HepG2 (cell line): ENCODE measurements around the gene DBNDD1. TPM values are rescaled to one million over a fixed set of nuclear protein-coding genes. Genes with fewer than 3 reads are reported as not detected.

Experiments used
- DR1 ChIP-seq: sonication (generic); formaldehyde crosslinking; IDR thresholded peaks from 2 replicates; pipeline ENCODE4 v1.8.0; 2021; ENCODE audit warnings: mild to moderate bottlenecking, missing genetic modification reagents, inconsistent platforms
- GTF2F1 ChIP-seq: fragments of 150-350 bp; IDR thresholded peaks from 2 replicates; pipeline ENCODE4 v1.6.1; 2014; ENCODE audit warnings: low read length
- SNAPC4 ChIP-seq: sonication (generic); formaldehyde crosslinking; IDR thresholded peaks from 2 replicates; pipeline ENCODE4 v1.4.0; 2020; ENCODE audit warnings: mild to moderate bottlenecking, missing genetic modification reagents
- TAF15 ChIP-seq: fragments of 200-400 bp; formaldehyde crosslinking; IDR thresholded peaks from one replicate; pipeline ENCODE4 v1.6.1; 2018; ENCODE audit warnings: mild to moderate bottlenecking, low read depth, low read length; ENCODE audit not compliant: poor library complexity, severe bottlenecking
- ZBTB38 ChIP-seq: sonication (generic); formaldehyde crosslinking; IDR thresholded peaks from 2 replicates; pipeline ENCODE4 v1.5.1; 2020; ENCODE audit warnings: mild to moderate bottlenecking, missing genetic modification reagents
- ZFP82 ChIP-seq: sonication (generic); formaldehyde crosslinking; IDR thresholded peaks from 2 replicates; pipeline ENCODE4 v1.5.1; 2020; ENCODE audit warnings: mild to moderate bottlenecking, missing genetic modification reagents, borderline replicate concordance
- ZIK1 ChIP-seq: sonication (generic); formaldehyde crosslinking; IDR thresholded peaks from 2 replicates; pipeline ENCODE4 v1.5.0; 2020; ENCODE audit warnings: mild to moderate bottlenecking, low read depth, missing genetic modification reagents, borderline replicate concordance
- ZNF569 ChIP-seq: sonication (generic); formaldehyde crosslinking; IDR thresholded peaks from 2 replicates; pipeline ENCODE4 v1.5.0; 2020; ENCODE audit warnings: mild to moderate bottlenecking, missing genetic modification reagents, moderate library complexity, borderline replicate concordance
- ZNF605 ChIP-seq: sonication (generic); formaldehyde crosslinking; IDR thresholded peaks from 2 replicates; pipeline ENCODE4 v1.8.0; 2022; ENCODE audit warnings: mild to moderate bottlenecking, missing genetic modification reagents
- ZSCAN31 ChIP-seq: sonication (generic); formaldehyde crosslinking; IDR thresholded peaks from 2 replicates; pipeline ENCODE4 v1.5.0; 2020; ENCODE audit warnings: low read depth, mild to moderate bottlenecking, missing genetic modification reagents
- polyA plus RNA-seq, 8 experiments: library from polyadenylated mRNA; depleted of rRNA in 3 of 8; stranded (reverse) in 7 of 8; unstranded in 1 of 8; fragments of >200 nt; fragmentation: Illumina TruSeq in 4 of 8; extraction: Trizol in 4 of 8; gene quantifications; 2 replicates each; pipeline versions ENCODE4 v1.2.1 to v1.2.3, GENCODE V29; 2011 to 2016; ENCODE audit warnings: low read depth in 4 of 8, missing spikeins in 1 of 8, mixed read lengths in 1 of 8; ENCODE audit not compliant: insufficient read depth in 1 of 8
- total RNA-seq, 5 experiments: library from RNA; depleted of rRNA; stranded (reverse); fragments of >200 nt; fragmentation: Illumina TruSeq; extraction: Trizol; gene quantifications; 2 replicates each; pipeline ENCODE4 v1.2.3, GENCODE V29; 2016; ENCODE audit warnings: low read depth in 1 of 5
- TF ChIP-seq, protein P1 (sequence below): sonication (generic); formaldehyde crosslinking; conservative IDR thresholded peaks from 2 replicates; pipeline ENCODE4 v1.5.0; 2020; ENCODE audit warnings: missing genetic modification reagents
- TF ChIP-seq, protein P2 (sequence below): sonication (generic); formaldehyde crosslinking; conservative IDR thresholded peaks from 2 replicates; pipeline ENCODE4 v1.4.0; 2020; ENCODE audit warnings: missing genetic modification reagents
- TF ChIP-seq, protein P3 (sequence below): sonication (generic); formaldehyde crosslinking; IDR thresholded peaks from 2 replicates; pipeline ENCODE4 v1.4.0; 2020; ENCODE audit warnings: missing genetic modification reagents
- TF ChIP-seq, protein P4 (sequence below): sonication (generic); formaldehyde crosslinking; IDR thresholded peaks from 2 replicates; pipeline ENCODE4 v1.5.1; 2020; ENCODE audit warnings: mild to moderate bottlenecking, missing genetic modification reagents, moderate library complexity
- TF ChIP-seq, protein P5 (sequence below): IDR thresholded peaks from 2 replicates; pipeline ENCODE4 v1.6.1; 2016; ENCODE audit warnings: missing biosample characterization, missing genetic modification reagents, low read depth

Gene DBNDD1
- total and polyA plus RNA-seq, 2 of the 13 experiments (the other 11 are each of a cell fraction or from before 2014, with no cell fraction given) = 17.0 to 40.4 TPM

DNA sequence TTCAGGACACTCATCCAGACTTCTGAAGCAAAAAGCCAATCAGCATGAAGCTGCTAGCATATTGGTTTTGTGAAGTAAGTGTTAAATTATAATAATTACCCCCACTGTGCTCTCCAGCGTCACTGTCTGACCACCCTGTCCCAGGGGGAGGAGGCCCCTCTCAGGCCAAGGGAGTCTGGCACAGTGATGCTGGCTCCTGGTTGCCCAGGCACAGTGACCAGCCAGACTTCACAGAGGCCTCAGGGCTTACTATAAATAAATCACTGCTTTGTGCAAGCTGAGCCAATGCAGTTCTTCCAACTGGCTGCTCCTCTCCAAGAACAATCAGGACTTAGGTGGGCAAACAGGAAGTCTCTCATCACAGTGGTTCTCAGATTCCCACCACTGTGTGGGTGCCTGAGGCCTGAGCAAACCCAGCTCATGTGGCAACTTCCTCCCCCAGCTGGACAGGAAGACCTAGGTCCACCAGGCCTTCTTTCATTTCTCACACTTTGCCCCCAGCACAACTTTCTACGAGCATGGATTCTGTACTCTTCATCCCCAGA lies 1.7 kb upstream of the DBNDD1 start (continued):
- TF ChIP-seq, protein P1, sequence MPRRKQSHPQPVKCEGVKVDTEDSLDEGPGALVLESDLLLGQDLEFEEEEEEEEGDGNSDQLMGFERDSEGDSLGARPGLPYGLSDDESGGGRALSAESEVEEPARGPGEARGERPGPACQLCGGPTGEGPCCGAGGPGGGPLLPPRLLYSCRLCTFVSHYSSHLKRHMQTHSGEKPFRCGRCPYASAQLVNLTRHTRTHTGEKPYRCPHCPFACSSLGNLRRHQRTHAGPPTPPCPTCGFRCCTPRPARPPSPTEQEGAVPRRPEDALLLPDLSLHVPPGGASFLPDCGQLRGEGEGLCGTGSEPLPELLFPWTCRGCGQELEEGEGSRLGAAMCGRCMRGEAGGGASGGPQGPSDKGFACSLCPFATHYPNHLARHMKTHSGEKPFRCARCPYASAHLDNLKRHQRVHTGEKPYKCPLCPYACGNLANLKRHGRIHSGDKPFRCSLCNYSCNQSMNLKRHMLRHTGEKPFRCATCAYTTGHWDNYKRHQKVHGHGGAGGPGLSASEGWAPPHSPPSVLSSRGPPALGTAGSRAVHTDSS (CRISPR knock-in tag) = no peak
- TF ChIP-seq, protein P2, sequence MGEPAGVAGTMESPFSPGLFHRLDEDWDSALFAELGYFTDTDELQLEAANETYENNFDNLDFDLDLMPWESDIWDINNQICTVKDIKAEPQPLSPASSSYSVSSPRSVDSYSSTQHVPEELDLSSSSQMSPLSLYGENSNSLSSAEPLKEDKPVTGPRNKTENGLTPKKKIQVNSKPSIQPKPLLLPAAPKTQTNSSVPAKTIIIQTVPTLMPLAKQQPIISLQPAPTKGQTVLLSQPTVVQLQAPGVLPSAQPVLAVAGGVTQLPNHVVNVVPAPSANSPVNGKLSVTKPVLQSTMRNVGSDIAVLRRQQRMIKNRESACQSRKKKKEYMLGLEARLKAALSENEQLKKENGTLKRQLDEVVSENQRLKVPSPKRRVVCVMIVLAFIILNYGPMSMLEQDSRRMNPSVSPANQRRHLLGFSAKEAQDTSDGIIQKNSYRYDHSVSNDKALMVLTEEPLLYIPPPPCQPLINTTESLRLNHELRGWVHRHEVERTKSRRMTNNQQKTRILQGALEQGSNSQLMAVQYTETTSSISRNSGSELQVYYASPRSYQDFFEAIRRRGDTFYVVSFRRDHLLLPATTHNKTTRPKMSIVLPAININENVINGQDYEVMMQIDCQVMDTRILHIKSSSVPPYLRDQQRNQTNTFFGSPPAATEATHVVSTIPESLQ = no peak
- TF ChIP-seq ZNF605 (no peak; the same call in 1 of the 2 replicates), DR1 (no peak), GTF2F1 (no peak), ZSCAN31 (CRISPR knock-in tag) (no peak), SNAPC4 (CRISPR knock-in tag) (no peak), ZBTB38 (CRISPR knock-in tag) (no peak), TAF15 (no peak), ZFP82 (CRISPR knock-in tag) (no peak), ZIK1 (CRISPR knock-in tag) (no peak), ZNF569 (no peak)
- TF ChIP-seq, protein P3, sequence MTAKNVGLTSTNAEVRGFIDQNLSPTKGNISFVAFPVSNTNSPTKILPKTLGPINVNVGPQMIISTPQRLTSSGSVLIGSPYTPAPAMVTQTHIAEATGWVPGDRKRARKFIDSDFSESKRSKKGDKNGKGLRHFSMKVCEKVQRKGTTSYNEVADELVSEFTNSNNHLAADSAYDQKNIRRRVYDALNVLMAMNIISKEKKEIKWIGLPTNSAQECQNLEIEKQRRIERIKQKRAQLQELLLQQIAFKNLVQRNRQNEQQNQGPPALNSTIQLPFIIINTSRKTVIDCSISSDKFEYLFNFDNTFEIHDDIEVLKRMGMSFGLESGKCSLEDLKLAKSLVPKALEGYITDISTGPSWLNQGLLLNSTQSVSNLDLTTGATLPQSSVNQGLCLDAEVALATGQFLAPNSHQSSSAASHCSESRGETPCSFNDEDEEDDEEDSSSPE (CRISPR knock-in tag) = 0 out of 2 replicates have a peak, but pooled peaks have one; percentile 1
- TF ChIP-seq, protein P4, sequence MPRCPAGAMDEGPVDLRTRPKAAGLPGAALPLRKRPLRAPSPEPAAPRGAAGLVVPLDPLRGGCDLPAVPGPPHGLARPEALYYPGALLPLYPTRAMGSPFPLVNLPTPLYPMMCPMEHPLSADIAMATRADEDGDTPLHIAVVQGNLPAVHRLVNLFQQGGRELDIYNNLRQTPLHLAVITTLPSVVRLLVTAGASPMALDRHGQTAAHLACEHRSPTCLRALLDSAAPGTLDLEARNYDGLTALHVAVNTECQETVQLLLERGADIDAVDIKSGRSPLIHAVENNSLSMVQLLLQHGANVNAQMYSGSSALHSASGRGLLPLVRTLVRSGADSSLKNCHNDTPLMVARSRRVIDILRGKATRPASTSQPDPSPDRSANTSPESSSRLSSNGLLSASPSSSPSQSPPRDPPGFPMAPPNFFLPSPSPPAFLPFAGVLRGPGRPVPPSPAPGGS (CRISPR knock-in tag) = no peak
- TF ChIP-seq, protein P5, sequence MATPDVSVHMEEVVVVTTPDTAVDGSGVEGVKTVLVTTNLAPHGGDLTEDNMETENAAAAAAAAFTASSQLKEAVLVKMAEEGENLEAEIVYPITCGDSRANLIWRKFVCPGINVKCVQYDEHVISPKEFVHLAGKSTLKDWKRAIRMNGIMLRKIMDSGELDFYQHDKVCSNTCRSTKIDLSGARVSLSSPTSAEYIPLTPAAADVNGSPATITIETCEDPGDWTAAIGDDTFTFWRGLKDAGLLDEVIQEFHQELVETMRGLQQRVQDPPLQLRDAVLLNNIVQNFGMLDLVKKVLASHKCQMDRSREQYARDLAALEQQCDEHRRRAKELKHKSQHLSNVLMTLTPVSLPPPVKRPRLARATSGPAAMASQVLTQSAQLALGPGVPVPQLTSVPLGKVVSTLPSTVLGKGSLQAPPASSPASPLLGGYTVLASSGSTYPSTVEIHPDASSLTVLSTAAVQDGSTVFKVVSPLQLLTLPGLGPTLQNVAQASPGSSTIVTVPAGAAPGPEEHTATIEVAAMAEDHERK (CRISPR knock-in tag) = no peak
